GM10248 (cell line): ENCODE measurements around the gene C1orf115.

ENCODE experiments used
- CTCF ChIA-PET: fragments of 300-600 bp; sonication (Branson Sonifier 250); formaldehyde crosslinking; extraction: SDS; loops from one replicate; lab custom pipeline; 2021; ENCODE audit warnings: antibody characterized with exemption; lab: Yijun Ruan, JAX
- POLR2A ChIA-PET: fragments of 350-650 bp; sonication (Branson Sonifier 250); formaldehyde crosslinking; extraction: SDS; loops from one replicate; lab custom pipeline; 2020; ENCODE audit warnings: antibody characterized with exemption; lab: Yijun Ruan, JAX
- DNase-seq: peaks from one replicate; pipeline ENCODE4 v3.0.0; 2012; ENCODE audit errors: extremely low spot score
- CTCF ChIP-seq: IDR thresholded peaks from 2 replicates; pipeline ENCODE4 v1.5.1; 2012; ENCODE audit warnings: mild to moderate bottlenecking, low read depth; ENCODE audit errors: extremely low read depth, missing control alignments, control extremely low read depth

C1orf115 gene

GRCh38 chr1:220691053-220691684 lies 1.0 kb downstream of the C1orf115 start:
- TF ChIP-seq CTCF, result no peak
- POLR2A ChIA-PET, result no interaction called here
- no peak for DNase-seq
- CTCF ChIA-PET, result interaction anchor here (0.8 to 1.0 kb wide), 3 partner anchors 8 to 12 kb away, joined by 3 read pairs; no protein-coding TSS in a partner anchor

- TF ChIP-seq CTCF, result no peak
- ChIA-PET CTCF (interaction anchor here (0.7 to 1.3 kb wide), 3 partner anchors 9 to 20 kb away, joined by 3 to 9 read pairs (median 4); no protein-coding TSS in a partner anchor), POLR2A (no interaction called here)
- DNase-seq, result no peak
Measured at GRCh38 chr1:220692436-220693228, 2.5 kb downstream of the C1orf115 start.

- POLR2A ChIA-PET, result no interaction called here
- no peak for DNase-seq
- no peak for TF ChIP-seq CTCF
- CTCF ChIA-PET, result no interaction called here
Measured at GRCh38 chr1:220694866-220695382, 4.8 kb downstream of the C1orf115 start.

GRCh38 chr1:220695426-220695825 lies 5.3 kb downstream of the C1orf115 start:
- no peak for DNase-seq
- ChIA-PET CTCF (no interaction called here), POLR2A (no interaction called here)
- TF ChIP-seq CTCF, result no peak

- ChIA-PET POLR2A (no interaction called here), CTCF (no interaction called here)
- TF ChIP-seq CTCF, result no peak
- DNase-seq, result no peak
Measured at GRCh38 chr1:220696226-220696862, 6.2 kb downstream of the C1orf115 start.

- ChIA-PET CTCF (interaction anchor here (0.8 kb wide), 1 partner anchor 10 kb away, joined by 3 read pairs; no protein-coding TSS in a partner anchor), POLR2A (no interaction called here)
- no peak for TF ChIP-seq CTCF
- no peak for DNase-seq
Measured at GRCh38 chr1:220696863-220697231, 6.7 kb downstream of the C1orf115 start.
